Activated CD4-positive, alpha-beta T cell treated with anti-CD3 and anti-CD28 coated beads for 48 hours (primary cell): ENCODE data around the gene NFKB2.

Experiments used
- DNase-seq: peaks from one replicate; pipeline ENCODE4 v3.0.0-alpha.2; 2020

NFKB2 gene

DNA sequence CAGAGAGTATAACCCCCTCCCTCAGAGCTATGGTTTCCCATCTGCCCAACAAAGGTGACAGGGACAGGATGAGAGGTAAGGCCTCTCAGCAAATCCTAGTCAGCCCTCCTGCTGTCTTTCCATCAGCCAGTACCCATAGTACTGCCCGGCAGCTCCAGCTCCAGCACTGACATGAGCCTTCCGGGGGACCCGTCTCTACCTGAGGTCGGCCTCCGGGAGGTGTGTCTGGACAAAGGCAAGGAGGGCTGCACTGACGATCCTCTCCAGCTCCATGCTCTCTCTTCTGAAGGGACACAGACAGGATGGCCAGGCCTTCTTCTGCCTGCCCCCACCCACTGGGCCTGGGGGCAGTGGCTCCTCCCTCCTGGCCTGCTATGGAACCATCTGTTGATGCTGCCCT, 29.4 kb downstream of the NFKB2 start:
- no peak for DNase-seq

DNA sequence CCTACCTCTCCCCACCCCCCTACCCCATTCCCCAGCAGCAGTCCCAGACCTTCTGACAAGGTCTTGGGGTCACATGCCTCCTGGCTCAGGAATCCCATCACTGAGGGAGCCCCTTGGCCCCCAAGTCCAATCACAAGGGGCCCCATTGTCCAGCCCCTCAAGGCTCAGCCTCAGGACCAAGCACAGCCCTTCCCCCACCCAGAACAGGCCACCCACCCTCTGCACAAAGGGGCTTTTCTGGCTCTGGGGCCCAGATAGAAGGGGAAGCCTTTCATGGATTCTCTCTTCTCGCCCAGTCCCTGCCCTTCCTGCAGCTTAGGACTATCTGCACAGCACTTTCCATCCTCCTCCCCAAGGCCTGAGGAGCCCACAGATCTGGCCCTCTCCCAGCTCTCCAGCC, 29.9 kb downstream of the NFKB2 start:
- DNase-seq, result no peak

DNA sequence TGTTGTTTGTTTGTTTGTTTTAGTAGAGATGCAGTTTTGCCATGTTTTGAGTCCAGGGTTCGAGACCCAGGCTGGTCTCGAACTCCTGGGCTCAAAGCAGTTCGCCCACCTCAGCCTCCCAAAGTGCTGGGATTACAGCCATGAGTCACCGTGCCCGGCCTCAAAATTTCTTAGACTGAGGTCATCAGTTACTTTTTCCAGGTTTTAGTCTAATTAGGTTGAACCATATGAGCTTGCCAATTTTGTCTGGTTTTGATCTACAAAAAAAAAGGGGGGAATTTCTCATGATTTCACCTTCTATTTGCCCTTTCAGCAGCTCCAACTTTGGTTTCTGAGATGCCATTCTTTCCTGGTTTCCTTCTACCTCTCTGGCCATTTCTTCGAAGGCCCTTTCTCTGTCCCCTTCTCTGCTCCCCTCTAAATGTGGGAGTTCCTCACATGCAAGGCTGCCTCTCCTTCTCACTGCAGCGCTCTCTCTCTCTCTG, 31.3 kb downstream of the NFKB2 start:
- DNase-seq, result no peak

DNA sequence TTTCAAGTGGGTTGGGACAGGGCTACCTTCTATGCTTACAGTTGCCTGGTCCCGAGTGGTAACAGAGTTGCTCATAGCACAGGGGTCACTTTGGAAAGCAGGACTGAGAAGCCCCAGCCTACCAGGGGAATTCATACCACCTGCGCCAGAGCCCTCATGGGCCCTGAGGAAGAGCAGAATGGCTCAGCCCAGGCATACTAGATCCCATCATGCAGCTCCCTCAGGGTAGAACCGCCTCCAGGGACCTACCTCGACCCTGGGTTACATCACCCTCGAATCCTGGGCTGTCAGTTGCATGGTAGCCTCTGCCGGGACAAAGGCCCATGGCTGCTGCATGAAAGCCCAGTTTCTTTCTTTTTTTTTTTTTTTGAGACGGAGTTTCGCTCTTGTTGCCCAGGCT, 34.0 kb downstream of the NFKB2 start:
- DNase-seq, result no peak

DNA sequence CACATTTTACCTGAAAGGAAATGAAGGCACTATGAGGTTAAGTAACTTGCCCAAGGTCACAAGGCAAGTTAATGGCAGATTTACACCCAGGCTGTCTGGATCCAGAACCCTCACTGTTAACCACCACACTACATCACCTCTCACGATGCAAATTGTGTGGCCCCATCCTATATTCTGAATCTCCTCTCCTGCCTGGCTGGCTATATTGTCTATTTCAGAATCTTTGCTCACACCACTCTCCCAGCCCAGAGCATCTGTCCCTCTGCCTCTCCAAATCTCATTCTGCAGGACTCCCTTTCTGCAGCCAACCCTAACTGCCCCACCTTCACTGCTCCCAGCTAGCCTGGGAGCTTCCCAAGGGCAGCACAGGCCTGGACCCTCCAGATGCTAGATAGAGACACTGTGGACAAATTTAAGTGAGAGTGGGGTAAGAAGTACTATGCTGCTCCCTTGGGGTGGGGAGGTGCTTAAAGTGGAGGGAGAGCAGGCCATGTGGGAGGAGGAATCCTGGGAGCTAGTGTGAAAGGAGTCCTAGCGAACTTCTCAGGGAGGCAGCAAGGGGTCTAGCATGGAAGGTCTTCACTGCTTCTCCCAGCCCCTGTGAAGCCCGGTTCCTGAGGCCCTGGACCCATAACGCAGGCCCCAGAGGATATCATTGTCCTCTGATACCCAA, 36.1 kb downstream of the NFKB2 start:
- DNase-seq, result no peak

DNA sequence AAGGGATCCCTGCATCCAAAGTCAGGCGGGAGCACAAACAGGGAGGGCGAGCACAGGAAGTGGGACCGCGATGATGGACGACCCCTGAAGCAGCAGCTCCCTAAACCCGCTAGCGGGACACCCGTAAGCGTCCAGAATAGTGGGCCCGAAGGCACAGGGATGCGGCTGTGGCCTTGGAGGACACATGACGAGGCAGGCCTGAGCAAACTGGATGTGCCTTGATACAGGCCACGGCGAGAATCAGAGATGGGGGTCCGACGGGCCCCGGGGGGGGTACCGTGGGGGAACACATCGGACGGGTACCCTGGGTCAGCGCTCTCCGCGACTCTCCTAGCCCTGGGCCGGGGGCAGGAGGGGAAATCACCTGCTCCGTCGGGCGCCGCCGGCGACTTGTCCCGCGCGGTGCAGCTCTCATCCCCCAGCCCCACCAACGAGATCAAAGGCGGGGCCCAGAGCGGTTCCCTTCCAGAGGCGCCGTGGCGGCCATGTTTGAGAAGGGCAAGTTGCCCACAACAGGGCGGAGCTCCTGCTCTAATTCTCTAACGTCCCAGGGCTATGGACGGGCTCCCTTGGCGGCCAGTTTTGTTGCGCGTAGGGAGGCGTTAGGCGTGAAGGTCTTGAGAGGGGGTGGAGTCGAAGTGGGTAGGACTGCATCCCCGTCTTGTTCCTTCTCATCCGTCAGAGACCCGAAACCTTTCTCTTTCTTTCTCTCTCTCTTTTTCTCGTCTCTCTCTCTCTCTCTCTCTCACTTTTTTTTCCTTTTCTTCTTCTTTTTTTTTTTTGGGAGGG, 36.9 kb downstream of the NFKB2 start, which contains the start of gene CUEDC2:
TSS of gene CUEDC2 (minus strand) at position 413 of the 789 bp plus-strand sequence. CDS start 7,386 bp downstream, outside the sequence.
- DNase-seq, result peak; percentile 99

DNA sequence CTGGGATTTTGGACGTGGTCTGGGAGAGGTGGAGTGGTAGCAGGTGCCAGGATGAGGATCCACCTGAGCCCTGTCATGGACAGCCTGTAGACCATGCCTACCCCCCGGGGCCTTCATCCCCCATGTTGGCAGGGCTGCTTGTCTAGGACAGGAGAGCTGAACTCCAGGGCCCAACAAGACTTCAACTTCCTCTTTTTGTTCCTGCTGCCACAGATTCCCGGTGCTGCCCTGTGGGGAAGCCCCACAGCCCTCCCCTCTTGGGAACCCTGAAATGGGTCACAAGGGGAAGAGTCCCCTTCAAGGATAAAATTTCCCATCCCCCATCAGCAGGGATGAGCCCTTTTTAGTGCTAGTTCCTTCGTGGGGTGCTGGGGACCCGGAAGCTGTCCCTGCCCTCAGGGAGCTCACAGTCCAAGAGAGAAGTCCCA, 38.1 kb downstream of the NFKB2 start:
- DNase-seq, result no peak

DNA sequence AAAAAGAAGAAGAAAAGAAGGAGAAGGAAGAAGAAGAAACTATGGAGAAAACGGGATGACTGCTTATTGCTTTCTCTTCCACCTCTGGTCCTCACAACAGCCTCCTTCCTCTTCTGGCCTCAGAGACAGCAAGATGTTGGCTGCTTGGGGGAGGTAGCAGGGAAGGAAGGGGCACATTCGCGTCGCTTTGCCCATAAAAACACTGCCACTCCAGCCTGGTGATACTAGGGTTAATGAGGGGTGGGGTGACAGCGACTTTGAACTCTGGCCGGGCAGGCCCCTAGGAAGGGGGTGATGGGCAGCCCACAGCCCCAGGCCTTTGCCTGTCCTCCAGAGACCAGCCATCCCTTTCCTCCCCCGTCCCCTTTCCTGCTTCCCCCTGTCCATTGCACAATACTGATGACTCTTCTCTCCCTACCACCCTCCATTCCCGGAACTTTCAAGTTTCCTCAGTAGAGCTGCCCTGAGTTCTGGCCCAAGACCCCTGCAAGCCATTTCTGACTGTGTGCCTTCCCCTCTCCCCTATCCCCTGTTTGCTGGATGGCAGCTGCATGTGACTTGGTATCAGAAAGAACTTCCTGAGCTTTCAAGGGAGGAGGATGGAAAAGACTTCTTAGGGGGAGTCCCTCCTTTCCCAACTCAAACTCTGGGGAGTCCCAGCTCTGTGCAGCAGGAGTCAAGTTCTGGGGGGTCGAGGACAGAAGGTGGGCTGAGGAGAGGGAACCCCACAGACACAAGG, 39.1 kb downstream of the NFKB2 start:
- DNase-seq, result no peak

DNA sequence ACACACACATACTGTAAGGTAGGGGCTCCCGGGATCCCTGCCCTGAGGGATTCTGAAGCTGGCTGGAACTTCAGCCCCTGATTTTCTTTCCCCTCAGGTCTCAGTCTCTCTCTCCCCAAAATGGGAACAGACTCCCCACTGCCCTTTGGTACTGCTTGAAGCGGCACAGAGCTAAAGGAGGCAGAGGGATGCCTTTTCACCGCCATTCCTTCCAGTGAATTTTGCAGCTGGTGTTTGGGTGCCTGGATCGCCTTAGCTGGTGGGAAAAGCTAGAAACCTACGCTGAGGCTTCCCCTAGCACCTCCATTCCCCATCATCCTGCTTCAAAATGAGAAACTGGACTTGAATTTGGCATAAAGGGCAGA, 39.6 kb downstream of the NFKB2 start:
- no peak for DNase-seq

DNA sequence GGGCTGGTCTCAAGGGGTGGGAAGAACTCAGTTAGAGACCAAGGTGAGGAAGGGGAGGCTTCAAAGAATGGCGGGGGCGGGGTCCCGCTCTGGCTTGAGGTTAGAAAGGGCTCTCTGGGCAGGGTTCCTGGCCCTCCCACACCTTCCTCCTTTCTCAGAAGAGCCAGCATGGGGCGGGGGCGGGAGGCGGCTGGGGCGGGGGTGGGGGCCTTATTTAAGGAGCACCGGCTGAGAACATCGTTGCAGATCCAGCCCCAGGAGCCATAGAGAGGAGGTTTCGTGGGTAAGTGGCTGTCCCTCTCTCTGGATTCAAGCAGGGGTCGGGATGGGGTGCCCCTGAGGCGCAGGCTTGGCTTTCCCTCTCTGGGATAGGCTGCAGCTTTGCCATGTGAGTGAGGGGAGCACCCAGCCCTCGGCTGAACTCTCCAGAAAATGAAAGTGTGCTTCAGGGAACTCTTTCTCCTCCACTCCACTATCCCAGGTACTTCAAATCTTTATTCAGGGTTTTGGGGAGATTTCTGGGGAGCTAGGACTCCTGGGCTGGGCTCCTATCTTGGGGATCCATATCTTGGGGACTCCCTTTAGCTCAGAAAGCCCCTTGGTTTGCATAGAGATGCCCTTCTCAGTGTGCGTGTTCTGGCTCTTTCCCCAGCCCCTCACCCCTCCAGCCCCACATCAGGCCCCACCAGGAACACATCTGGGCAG, 40.2 kb downstream of the NFKB2 start:
- DNase-seq, result peak; percentile 62

DNA sequence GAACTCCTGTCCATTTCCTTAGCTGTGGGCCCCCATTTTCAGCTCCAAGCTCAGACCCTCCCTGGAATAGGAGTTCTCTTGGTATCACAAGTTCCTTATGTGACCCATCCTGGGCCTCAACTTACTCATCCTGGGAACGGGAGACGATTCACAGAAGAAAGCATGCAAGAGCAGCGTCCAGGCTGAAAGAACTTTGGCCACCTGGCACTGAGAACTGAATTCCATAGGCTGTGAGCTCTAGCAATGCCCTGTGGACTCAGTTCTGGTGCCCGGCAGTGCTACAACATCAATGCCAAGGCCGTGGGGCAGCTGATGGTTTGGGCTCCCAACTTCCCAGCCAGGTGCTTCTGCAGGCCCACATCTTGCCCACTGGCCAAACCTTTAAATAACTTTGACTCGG, 40.8 kb downstream of the NFKB2 start:
- DNase-seq, result no peak

DNA sequence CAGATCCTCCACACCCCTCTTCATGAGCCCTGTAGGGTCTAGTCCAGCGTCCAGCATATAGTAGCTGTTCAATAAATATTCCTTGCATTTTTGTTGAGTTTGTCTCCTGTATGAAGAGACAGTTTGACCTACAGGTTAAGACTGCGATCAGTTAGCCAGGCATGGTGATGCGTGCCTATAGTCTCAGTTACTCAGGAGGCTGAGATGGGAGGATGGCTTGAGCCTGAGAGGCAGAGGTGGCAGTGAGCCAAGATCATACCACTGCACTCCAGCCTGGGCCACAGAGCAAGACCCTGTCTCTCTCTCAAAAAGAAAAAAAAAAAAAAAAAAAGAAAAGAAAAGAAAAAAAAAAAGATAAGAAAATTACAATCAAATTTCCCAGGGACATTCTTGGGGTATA, 42.0 kb downstream of the NFKB2 start:
- no peak for DNase-seq

DNA sequence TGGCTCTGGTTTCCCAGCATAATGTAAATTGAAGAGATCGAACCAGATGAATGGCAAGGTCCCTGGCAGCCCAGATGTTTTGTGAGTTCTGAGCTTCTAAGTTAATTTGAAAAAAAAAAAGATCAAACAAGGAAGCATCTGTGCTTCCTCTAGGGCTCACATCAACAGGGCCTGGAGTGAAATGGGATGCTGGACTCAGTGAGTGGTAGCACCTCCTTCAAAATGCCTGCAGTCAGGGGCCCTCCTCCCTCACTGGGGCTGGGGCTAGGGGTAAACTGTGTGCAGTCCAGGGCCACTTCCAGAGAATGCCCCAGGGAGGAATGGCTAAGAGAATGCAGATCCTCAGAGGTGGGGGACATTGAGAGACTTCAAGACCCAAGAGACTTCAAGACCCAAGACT, 42.9 kb downstream of the NFKB2 start:
- DNase-seq, result no peak

DNA sequence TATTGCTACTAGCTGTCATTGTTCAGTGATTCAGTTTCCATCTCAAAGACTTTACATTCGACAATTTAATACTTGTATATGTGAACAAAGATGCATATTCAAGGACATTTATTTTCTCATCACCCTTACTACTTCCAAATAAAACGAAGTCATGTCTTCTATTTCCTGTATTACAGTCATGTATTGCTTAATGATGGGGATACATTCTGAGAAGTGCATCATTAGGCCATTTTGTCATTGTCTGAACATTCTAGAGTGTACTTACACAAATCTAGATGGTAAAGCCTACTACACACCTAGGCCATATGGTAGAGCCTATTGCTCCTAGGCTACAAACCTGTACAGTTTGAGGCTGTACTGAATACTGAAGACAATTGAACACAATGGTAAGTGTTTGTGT, 49.3 kb downstream of the NFKB2 start:
- no peak for DNase-seq

DNA sequence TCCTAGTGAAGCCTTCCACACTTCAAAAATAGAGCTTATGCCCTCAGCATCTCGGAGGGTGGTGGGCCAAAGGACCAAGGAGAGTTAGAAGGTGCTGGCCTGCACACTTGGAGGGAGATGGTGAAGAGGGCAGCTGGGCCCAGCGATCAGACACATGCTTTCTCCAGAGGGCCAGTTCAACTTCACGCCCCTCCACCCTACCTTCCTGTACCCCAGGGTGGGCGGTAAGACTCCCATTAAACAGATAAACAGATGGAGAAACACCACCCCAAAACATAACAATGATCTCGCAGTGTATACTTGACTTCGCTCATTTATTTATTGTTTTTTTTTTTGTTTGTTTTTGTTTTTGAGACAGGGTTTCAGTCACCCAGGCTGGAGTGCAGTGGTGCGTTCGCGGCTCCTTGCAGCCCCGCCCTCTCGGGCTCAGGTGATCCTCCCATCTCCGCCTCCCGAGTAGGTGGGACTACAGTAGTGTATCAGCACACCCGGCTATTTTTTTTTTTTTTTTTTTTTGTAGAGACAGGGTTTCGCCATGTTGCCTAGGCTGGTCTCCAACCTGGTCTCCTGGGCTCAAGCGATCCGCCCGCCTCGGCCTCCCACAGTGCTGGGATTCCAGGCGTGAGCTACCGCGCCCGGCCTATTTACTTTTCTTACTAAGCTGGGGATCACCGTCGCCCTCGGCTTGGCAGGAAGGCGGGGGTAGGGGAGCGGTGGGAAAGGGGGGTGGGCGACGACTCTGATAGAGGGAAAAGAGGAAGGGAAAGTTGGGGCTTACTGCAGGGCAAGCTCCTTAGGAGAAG, 54.0 kb downstream of the NFKB2 start:
- peak; percentile 92 for DNase-seq

DNA sequence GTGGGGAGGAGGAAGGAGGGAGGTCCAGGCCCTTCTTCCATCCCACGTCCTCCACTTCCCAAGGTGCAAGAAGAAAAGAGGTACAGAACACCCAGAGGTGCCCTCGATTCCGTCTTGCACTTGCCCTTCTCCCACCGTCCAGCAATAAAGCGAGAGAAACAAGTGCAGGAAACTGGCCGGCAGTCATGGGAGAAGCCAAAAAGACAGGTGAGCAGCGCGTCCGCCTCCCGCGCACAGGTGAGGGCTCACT, 54.5 kb downstream of the NFKB2 start:
- no peak for DNase-seq

DNA sequence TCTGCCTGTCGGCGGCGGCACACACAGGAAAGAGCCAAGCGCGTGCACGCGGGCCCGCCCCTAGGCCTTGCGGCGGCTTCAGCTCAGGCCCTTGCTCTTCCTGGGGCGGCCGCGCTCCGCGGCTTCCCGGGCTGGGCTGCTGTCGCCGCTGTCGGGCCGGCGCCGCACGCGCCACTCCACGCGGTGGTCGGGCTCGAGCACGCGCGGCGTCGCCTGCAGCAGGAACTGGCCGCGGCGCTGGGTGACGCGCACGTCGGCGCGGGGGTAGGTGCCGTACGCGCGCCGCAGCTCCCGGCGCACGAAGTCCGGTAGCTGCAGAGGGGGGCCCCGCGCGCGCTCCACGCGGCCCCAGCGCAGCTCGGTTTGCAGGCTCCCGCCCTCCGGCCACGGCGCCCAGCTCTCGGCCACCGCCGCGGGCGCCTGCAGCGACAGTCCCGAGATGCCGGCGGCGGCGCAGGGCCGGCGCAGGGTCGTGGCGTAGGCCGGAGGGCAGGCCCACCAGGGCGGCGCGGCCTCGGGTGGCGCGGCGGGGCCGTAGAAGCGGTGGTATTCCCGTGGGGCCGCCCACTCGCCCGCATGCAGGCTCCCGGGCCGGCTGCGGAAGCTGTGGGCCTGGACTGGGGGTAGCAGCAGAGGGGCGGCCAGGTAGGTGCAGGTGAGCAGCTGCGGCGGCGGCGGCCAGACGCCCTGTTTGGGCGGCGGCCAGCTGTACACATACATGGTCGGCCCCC, 55.0 kb downstream of the NFKB2 start:
- peak; percentile 89 for DNase-seq

DNA sequence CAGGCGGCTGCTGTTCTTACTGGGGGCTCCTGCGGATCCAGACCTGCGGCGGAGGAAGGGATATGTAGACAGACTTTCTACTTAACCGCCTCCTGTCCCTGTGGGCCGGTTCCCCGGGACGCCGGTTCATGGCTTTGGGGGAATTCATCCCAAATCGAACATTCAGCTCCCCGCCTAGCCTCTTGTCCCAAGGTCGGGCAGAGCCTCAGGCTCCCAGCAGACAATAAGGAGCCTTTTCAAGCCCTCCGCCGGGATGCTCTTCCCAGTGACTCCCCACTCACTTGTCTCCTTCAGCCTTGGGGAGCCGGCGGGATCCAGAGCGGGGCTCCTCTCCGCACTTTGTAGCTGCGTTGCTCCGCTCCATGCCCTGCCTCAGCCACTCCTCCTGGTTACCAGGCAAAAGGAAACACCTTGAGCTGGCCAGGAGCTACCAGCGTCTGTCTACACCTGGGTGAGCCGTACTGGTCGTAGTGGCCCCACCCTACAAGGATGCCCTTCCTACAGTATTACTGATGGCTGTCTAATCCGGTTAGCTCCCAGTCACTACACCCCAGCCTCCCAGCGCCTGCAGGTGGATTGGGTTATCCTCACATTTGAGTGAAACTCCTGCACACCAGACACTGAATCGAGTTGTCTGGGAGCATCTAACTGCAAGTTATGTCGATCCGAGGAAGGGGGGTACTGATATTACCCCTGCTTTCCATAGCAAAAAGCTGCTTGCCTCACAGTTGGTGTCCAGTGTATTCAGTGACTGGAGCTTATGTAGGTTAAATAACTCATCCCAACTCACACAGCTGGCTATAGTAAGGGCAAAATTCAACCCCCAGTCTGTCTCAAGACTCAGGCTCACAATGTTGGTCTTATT, 55.8 kb downstream of the NFKB2 start, which contains the start of gene C10orf95:
TSS of gene C10orf95 (minus strand) at position 439 of the 865 bp plus-strand sequence. CDS start 450 bp downstream, outside the sequence.
- DNase-seq, result no peak
